GM23248 (cell line): ENCODE results near the gene TTC3.

Experiments used
- EZH2 ChIP-seq: fragments of 200-600 bp; sonication (generic); IDR thresholded peaks from 2 replicates; pipeline ENCODE4 v1.6.1; 2018; ENCODE audit warnings: antibody characterized with exemption, mild to moderate bottlenecking; ENCODE audit not compliant: insufficient read depth, poor library complexity, severe bottlenecking
- EZH2phosphoT487 ChIP-seq: fragments of 200-600 bp; sonication (generic); IDR thresholded peaks from 2 replicates; pipeline ENCODE4 v1.6.1; 2018; ENCODE audit warnings: antibody characterized with exemption, moderate library complexity, mild to moderate bottlenecking, low read depth; ENCODE audit not compliant: insufficient read depth

GRCh38 chr21:37043818-37044217 lies 29.2 kb upstream of the TTC3 start:
- TF ChIP-seq EZH2 (no peak), EZH2phosphoT487 (no peak)
